Hematopoietic multipotent progenitor cell treated with erythropoietin and hydrocortisone succinate and interleukin-3 and kit ligand, for 17 days (in vitro differentiated cells): ENCODE results near the gene IL9R.
"Not testable (repeated sequence)": the region's sequence is repeated elsewhere in the genome, so short reads cannot be mapped to it uniquely, and the experiment has no call there.

ENCODE experiments used
- DNase-seq: peaks from one replicate; pipeline ENCODE4 v3.0.0-alpha.2; 2015; ENCODE audit warnings: low spot score

The IL9R gene

DNA sequence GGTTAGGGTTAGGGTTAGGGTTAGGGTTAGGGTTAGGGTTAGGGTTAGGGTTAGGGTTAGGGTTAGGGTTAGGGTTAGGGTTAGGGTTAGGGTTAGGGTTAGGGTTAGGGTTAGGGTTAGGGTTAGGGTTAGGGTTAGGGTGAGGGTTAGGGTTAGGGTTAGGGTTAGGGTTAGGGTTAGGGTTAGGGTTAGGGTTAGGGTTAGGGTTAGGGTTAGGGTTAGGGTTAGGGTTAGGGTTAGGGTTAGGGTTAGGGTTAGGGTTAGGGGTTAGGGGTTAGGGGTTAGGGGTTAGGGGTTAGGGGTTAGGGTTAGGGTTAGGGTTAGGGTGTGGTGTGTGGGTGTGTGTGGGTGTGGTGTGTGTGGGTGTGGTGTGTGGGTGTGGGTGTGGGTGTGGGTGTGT, 33.0 kb downstream of the IL9R start:
- DNase-seq = not testable (repeated sequence)
